ENCODE measurements around the gene SERP2.
A peak's percentile ranks its signal among the peaks of the same experiment; 100 is the strongest.
"Not testable (repeated sequence)": the region's sequence is repeated elsewhere in the genome, so short reads cannot be mapped to it uniquely, and the experiment has no call there.

SERP2 gene

DNA sequence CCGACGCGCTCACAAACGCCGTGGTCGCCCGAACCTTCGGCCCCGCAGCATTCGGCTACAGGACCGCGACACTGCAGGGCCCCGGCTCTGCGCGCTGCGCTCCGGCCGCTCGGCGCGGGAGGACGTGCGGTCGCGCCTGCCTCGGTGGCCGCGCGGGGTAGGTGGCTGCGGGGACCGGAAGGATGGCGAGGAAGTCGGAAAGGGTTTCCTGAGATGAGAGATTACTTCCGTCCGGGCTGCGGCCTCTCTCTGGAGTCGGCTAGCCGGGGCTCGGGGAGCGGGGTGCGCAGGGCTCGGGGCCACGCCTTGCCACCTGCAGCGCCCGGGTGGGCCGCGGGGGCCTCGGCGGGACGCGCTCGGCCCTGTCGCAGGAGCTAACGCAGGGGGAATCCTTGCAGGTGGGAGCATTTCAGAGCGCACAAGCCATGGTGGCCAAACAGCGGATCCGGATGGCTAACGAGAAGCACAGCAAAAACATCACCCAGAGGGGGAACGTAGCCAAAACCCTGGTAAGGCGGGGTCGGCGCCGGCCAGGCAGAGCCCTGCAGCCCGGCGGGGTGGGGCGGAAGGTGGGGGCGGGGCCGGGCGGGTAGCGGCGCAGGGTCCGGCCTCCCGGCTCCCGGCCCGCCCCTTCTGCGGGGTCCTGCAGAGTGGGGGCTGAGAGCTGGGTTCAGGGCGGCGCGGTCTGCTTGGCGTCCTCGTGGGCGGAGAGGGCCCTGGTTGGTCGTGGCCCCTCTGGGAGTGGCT, at the start of gene SERP2:
Gene SERP2 (plus strand): TSS at position 224 of the 747 bp plus-strand sequence. CDS start 202 bp downstream, at position 426.
- peak; percentile 71 for DNase-seq

DNA sequence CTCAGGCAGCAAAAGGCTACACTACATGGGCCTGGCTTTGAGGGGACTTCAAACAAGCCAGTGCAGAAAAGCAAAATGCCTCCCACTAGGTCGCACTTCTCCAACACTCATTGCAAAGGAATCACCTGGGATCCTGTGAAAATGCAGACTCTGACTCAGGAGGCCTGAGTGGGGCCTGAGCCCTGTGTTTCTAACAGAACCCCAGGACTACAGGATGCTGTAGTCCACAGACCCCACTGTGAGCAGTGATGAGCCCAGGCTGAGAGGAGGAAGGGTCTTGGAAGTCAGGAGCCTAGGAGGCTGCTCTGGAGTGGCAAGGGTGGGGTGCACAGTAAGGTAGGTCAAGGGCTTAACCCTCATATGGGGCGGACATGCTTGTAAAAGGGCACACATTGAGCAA, 46.7 kb upstream of the SERP2 start:
- no peak for DNase-seq

DNA sequence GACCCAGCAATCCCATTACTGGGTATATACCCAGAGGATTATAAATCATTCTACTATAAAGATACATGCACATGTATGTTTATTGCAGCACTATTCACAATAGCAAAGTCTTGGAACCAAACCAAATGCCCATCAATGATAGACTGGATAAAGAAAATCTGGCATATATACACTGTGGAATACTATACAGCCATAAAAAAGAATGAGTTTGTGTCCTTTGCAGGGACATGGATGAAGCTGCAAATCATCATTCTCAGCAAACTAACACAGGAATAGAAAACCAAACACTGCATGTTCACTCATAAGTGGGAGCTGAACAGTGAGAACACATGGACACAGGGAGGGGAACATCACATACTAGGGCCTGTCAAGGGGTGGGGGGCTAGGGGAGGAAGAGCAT, 44.6 kb upstream of the SERP2 start:
- not testable (repeated sequence) for DNase-seq

DNA sequence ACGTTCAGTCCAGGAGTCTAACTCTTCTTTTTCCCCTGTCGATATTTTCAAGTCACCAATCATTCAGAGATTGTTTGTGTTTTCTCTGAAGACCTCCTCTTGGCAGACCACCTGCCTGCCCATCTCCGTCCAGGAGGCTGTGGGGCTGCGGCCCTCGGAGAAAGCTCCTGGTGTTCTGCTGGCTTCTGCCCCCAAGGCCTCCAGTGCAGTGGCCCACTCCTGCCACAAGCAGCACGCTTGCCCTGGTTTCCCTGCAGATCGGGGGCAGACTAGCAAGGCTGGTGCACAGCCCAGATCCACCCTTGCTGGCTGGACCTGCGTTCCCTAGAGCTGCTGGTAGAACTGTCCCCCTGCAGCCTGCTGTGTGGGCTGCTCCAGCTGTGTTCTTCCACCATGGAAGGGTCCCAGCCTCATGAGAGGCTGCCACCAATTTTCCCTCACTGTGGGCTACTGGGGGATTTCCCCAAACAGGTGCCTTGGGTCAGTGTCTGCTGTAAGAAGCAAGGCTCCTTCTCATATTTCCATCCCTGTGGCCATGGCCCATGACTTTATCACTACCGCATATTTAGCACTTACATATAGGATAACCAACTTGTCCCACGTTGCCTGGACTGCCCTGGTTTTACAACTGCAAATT, 43.6 kb upstream of the SERP2 start:
- DNase-seq: no peak

DNA sequence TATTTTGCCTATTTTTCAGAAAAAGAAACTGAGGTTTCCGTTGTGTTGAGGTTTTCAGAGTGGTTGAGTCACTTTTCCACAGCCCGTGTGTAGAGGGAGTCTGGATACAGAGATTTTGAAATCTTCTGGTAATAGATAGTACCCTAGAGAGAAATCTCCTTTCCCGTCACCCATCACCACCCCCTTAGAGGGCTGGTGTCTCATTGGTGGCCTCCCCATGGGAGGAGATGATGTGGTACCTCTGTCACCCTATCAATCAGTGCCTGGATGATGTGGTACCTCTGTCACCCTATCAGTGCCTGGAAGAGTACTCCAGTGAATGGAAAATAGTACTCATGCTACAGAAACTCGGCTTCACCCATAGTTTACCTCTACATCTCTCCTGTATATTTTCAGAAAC, 42.2 kb upstream of the SERP2 start:
- DNase-seq: no peak

DNA sequence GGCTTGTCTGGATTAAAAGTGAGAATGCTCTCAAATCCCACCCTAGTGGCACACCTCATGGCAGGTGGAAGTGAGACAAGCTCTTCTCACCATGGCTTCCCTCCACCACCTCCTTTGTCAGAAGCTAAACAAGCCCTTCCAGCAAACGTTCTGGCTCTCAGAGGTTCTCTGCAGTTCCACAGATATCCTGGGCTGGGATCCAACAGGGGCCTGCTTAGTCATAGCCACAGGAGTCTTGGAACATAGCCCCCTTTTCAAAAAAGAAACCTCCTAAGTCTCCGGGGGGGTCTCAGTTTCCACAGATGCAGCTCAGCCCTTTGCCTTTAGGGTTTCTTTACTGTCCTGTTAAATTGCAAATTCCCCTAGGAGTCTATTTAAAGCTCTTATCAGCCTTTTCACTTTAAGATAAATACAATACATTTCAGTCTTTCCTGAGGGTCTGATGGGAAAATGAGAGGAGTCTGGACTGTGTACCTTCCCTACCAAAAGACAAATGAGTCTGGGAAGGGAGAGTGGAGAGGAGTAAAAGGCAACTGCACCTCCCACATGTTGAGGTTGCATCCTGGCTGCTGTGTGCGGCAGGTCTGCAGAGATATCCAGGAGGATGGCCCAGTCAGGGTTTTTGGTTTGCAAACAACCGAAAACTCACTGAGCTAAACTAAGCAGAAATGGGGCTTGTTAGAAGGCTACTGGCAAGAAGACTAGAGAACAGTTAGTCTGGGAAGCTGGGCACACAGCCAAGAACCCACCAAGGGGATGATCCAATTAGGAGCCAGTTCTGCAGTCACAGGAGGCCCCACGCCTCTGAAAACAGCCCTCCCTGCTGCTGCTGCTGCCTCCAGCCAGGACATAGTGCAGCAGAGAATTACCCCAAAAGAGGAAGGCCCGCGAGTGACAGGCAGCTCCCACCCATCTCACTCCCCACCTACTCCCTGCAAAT, 41.4 kb upstream of the SERP2 start:
- DNase-seq: peak; percentile 81

DNA sequence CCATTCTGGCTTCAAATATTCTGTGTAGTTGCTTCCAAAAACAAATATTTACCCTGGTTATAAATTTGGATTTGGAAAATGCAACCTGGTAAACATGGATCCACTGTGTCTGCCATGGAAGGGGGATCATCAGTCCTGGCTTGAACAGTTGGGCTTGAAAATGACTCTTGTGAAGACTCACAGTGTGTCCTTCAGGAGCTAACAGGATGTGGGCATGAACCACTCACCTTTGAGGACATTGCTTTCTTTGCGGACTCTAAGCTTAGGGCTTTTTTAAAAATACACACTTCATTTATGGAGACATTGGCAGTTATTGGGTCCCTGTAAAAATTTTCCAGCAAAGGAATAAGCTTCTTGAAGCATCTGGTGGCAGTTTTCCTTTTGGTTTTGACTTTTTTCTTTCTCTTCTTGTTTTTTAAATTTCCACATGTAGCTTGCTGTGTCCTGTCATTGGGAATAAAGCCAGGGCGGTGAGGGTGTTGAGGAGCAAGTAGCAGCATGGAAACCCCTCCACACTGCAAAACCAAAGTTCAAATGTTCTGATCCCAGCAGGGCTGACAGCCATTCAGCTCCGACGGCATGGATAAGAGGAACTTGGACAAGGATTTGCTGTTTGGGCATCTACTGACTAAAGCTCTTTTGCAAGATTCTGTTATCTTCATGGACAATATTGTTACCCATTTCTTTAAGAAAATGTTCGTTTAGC, 39.5 kb upstream of the SERP2 start:
- DNase-seq: no peak

DNA sequence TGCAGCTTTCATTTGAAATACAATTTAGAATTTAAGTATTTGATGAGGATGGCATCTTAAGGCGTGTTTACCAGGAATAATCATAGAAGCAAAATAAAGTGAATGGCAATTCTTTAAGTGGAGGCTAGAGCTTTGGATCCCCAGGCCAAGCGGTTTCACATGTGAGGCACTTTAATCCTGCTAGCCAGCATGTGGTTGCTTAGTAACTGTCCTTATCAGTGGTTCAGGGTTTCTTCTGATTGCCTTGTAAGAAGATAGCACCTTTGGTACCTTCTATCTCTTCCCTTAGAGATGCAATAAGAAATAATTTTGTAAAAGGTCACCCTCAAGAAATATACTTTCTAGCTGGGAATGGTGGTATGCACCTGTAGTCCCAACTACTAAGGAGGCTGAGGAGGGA, 38.9 kb upstream of the SERP2 start:
- no peak for DNase-seq

DNA sequence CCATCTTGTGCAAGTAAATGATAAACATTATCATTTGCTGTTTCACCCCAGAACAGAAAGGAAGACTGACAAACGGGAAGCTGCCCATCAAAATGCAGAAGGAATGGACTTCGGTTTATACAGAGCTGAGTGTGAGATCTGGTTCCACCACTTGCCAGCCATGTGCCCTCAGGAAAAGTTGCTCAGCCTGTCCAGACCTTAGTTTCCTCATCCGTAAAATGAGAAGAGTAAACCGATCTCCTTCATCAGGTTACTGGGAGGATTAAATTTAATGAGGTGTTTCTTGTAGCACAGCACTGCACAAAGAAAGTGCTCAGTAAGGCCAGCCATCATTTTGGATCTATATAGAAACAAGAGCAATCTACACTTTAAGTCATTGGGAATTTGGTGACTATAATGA, 36.7 kb upstream of the SERP2 start:
- DNase-seq: no peak

DNA sequence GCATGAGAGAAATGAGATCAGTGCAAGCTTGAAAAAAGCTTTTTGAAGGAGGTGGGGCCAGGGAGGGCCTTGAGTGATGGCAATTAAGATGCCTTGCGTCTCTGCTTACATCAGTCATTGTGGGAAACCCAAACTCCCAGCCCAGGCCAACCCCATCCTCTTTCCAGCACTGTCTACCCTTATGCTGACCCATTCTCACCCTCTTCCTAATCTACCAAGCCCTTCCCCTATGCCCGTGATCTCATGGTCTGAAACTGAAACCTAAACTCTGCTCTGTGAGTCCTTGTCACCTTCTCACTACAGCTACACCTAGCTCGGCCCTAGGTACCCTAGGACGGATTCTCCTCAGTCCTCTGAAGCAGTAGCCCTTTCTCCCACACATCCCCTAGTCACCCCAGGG, 36.0 kb upstream of the SERP2 start:
- no peak for DNase-seq

DNA sequence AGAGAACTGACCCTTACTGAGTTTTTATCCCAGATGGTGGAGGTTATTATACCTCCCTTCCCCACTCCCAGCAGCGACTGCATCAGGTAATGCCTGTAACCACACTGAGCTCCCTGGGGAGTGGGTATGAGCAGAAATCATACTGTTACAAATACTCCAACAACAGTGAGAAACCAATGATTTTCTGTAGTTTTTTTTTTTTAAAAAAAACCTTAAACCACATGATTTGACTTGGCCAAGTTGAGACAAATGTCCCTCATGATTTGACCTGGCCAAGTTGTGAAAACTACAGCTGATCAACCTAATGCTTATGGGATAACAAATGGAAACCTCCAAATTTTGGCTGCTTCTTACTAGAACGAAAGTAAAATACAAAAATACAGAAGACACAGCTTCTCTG, 33.1 kb upstream of the SERP2 start:
- DNase-seq: no peak

DNA sequence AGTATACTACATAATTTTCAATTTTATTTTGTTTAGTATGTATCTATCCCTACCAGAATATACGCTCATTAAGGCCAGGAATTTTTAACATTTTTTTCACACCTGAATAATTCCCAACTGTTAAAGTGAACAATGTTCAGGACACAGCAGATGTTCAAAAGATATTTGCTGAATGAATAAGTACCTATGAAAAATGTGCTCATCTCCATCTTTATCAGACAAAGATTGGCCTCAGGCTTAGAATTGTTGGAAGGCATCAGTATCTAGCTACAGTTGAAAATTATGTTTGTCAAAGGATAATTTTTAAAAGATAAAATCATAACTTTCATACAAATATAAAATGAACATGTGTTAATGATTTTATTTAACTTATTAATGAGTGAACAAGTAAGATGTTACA, 30.9 kb upstream of the SERP2 start:
- no peak for DNase-seq

DNA sequence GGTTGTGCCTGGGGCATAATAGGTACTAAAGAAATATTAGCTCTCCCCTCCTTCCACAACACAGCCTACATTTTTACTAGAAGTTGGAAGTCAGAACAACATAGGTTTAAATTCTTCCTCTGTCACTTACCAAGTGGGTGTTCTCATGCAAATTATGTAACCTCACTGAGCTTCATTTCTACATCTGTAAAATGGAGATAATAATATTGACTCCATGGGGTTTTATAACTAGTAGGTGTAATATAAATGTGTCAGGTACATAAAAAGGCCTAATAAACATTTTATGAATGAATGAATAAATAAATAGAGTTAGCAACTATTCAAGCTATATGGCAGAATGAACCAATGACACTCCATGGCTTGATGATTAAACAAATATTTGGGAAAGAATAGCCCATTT, 27.1 kb upstream of the SERP2 start:
- no peak for DNase-seq

DNA sequence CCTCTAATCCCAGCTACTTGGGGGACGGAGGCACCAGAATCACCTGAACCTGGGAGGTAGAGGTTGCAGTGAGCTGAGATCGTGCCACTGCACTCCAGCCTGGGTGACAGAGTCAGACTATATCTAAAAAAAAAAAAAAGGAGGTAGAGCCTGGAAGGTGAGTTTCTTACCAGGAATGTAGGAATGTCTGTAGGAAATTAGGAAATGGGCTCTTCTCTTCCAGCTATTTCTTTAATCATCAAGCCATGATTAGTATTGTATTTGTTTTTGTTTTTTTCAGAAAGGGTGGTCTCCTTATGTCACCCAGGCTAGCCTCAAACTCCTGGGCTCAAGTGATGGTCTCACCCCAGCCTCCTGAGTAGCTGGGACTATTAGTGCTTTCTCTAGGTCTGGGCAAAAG, 26.3 kb upstream of the SERP2 start:
- no peak for DNase-seq

DNA sequence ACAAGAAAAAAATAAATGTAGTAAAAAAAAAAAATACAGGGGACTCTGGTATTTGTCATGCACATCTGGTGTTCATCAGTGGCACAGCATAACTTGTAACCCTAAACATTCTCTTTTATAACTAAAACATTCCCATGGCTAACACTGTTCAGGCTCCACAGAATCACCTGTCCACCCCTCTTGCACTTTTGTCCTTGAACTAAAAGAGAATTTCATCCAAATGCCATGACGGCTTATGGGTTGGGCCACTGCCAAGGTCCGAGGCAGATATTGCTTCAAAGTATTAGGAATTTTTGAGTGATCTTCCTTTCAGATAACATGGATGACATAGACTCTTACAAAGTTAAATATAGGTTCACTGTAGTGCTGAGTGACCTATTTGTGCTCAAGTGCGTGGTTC, 25.7 kb upstream of the SERP2 start:
- DNase-seq: no peak

DNA sequence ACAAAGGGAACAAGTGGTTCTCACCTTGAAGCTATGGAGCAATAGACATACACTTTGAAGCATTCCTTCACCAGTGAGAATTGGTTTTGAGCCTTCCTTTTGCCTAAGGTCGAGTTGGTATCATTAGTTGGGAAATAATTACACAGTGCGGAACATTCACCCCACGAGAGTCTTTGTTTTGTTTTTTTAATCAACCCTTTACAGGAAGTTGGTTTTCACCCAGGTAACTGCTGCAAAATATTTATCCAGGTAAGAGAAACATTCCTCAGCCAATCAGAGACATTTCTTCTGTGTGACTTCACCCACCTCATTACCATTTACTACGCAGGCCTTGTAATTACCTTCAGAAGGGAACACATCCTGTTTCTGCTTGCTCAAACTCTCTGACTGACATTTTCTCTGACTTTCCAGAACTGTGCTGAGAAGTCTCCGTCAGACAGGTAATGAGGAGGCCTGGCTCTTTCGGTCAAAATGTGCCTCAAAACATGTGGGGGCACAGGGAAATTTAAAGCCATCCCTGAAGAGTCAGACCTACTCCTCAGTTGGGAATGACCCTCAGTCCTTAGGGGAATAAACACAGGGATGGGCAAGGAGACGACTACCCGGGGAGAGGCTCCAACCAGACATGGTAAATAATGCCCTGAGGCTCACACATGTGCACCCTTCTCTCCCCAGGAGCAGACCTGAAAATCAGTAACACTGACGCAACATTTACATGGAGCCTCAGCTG, 22.7 kb upstream of the SERP2 start:
- no peak for DNase-seq

DNA sequence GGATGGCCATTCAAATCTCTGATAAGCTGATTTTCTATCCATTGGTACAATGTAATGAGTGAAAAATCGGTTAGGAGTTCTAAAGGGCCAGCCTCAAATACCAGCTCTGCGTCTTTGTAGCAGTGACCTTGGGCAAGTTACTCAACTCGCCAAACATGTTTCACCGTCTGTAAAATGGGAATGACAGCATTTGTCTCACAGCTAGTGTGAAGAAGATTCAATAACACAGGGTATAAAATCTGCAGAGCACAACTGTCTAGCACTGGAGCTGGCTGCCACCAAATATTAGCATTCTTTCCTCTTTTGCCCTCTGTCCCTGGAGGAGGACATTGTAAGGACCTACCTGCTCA, 22.1 kb upstream of the SERP2 start:
- DNase-seq: no peak

DNA sequence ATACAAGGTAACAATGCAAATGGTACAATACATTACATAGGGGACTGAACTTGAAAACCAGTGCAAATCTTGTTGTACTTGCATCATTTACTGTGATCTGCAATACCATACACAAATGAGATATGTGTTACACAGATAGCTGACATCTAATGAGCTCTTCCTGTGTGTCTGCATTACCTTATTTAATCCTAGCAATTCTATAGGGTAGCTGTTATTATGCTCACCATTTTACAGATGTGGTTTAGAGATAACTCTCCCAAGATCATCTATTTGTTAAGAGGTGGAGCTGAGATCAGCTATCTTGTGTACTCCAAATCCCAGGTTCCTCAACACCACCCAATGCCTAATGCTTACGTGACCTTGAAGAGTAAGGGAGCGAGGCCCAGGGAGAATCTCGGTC, 21.4 kb upstream of the SERP2 start:
- DNase-seq: no peak

DNA sequence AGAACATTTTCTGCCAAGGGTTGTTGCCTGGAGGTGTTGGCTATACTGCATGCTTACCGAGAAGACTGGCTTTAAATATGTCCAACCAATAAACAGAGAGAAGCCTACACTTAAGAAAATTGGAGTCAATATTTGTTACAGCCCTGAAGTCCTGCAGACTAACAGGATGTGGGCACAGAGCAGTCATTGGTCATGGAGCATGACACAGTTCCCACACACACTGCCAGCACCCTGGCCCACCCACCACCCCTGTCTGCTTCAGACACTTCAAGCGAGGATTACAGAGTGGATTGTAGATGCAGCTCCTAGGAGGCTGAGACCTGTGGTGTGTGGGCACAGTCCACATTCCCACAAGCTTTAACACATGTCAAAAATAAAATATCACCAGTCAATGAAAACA, 21.0 kb upstream of the SERP2 start:
- DNase-seq: peak; percentile 66

DNA sequence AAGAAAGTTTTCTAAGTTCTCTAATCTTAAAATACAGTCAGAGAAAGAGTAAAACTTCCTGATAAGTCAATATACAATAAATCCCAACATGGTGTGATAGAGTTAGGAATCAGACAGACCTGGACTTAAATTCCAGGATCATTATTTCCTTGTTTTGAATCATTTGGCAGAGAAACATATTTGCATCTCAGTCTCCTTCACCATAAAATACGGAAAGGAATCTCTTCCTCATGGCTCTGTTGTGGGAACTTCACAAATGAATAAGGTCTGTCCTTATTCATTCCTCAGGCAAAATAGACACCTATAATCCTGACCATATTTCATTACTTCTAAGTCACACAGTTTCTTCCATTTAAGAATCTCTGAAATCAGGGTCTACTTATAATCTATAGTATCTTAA, 19.3 kb upstream of the SERP2 start:
- DNase-seq: no peak

DNA sequence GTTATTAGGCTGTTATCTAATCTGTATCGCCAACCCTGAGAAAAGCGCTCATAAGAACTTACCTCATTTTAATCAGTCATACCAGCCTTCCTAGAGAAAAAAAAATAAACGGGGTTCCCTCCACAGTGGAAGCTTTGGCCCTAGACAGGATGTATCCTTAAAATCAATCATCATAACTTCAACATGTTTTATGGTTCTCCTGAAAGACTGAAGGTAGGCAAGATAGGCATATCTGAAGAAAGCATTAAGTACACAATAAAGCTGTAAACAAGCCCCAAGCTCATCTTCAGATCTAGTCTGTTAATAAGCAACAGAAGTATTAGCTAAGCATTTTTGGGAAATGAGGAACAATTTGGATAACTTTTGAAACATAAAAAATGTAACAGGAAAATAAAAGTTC, 18.7 kb upstream of the SERP2 start:
- no peak for DNase-seq

DNA sequence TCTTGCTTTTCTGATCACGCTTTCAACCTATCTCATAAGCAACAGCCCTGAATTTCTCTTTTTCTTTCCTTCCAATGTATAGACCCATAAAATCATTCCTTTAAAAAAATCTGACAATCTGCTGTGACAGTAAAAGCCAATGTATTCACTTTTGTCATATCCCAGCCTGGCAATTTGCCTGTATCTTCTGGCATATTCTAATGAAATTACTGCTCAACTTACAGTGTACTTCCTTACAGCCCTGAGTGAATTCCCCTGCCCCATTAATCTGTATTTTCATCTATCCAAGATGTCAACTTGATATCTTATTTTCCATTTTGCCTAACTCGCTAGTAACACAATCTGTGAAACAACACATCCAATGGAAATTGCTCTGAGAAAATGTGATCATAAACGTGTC, 18.0 kb upstream of the SERP2 start:
- no peak for DNase-seq

DNA sequence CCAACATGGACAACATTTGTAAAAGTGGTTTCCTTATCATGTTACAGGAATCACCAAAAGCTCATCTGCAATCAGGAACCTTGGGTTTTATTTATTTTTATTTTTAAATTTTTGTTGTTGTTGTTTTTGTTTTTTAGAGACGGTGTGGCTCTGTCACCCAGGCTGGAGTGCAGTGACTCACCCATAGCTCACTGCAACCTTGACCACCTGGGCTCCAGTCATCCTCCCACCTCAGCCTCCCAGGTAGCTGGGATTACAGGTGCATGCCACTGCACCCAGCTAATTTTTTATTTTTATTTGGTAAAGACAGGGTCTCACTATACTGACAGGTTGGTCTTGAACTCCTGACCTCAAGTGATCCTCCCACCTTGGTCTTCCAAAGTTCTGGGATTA, 13.6 kb upstream of the SERP2 start:
- no peak for DNase-seq

Data from left hindlimb (tissue), 1 donor.